Measurements from ENCODE around the gene CNOT1.
"Not testable (repeated sequence)": the region's sequence is repeated elsewhere in the genome, so short reads cannot be mapped to it uniquely, and the experiment has no call there.

CNOT1 gene

DNA sequence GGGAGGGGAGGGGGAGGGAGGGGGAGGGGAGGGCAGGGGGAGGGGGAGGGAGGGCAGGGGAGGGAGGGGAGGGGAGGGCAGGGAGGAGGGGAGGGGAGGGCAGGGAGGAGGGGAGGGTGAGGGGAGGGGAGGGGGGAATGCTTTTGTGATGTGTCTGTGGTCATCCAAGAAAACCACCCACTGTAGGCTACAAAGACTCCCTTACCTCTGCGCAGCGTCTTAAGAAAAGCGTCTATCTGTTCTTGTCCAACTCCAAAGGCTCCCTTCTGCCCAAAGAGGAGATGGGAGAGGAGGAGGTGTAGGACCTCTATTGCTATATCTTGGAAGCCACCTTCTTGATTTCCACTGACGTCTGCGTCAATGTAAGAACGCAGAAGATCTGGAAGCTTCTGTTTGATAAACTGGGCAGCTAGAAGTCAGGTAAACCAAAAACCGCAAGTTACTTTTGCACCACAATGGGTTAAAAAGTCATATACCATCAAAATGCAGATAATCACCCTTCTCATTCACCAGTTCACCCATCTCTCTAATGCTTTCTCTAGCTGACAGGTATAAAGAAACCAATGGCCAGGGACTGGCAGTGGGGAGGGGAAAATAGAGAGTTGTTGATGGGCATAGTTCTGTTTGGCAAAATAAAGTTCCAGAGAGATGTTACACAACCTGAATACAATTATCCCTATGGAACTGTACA, 43.1 kb downstream of the CNOT1 start:
- no peak for TF ChIP-seq TAF1 (IDR thresholded peaks at IDR 0.05; ENCODE audit: low read depth, low read length)
- FAIRE-seq (no peak), DNase-seq (ENCODE audit: insufficient read length, low spot score) (no peak)

- no peak for FAIRE-seq
- DNase-seq (ENCODE audit: insufficient read length, low spot score): no peak
- TF ChIP-seq POLR2A (IDR thresholded peaks at IDR 0.05; ENCODE audit: low read depth, low read length) (no peak), PAX5 (IDR thresholded peaks at IDR 0.05; ENCODE audit: insufficient read depth, low read length, severe bottlenecking) (no peak), POU2F2 (IDR thresholded peaks at IDR 0.05; ENCODE audit: low read depth, low read length) (no peak), TAF1 (IDR thresholded peaks at IDR 0.05; ENCODE audit: low read depth, low read length) (no peak), POLR2AphosphoS5 (IDR thresholded peaks at IDR 0.05; ENCODE audit: low read depth, low read length) (no peak), SPI1 (IDR thresholded peaks at IDR 0.05; ENCODE audit: low read depth, low read length) (no peak)
Observed at GRCh38 chr16:58584831-58585505, 44.7 kb downstream of the CNOT1 start.

- FAIRE-seq (no peak), DNase-seq (ENCODE audit: insufficient read length, low spot score) (no peak)
- TF ChIP-seq POLR2AphosphoS5 (IDR thresholded peaks at IDR 0.05; ENCODE audit: low read depth, low read length) (no peak), TAF1 (IDR thresholded peaks at IDR 0.05; ENCODE audit: low read depth, low read length) (no peak), POLR2A (IDR thresholded peaks at IDR 0.05; ENCODE audit: low read depth, low read length) (no peak), SPI1 (IDR thresholded peaks at IDR 0.05; ENCODE audit: low read depth, low read length) (no peak), POU2F2 (IDR thresholded peaks at IDR 0.05; ENCODE audit: low read depth, low read length) (no peak), PAX5 (IDR thresholded peaks at IDR 0.05; ENCODE audit: insufficient read depth, low read length, severe bottlenecking) (no peak)
Observed at GRCh38 chr16:58582971-58583765, 46.5 kb downstream of the CNOT1 start.

DNA sequence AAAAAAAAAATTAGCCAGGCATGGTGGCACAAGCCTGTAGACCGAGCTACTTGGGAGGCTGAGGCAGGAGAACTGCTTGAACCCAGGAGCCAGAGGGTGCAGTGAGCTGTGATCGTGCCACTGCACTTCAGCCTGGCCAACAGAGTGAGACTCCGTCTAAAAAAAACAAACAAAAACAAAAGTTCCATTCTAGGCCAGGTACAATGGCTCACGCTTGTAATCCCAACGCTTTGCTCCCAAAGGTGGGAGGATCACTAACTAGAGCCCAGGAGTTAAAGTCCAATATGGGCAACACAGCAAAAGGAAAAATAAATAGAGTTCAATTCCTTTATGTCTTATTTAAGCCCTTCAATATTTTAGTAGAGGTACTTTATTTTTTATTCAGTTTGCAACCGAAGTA, 47.5 kb downstream of the CNOT1 start:
- DNase-seq (ENCODE audit: insufficient read length, low spot score) (no peak), FAIRE-seq (no peak)
- TF ChIP-seq PAX5 (IDR thresholded peaks at IDR 0.05; ENCODE audit: insufficient read depth, low read length, severe bottlenecking) (no peak), TAF1 (IDR thresholded peaks at IDR 0.05; ENCODE audit: low read depth, low read length) (no peak), SPI1 (IDR thresholded peaks at IDR 0.05; ENCODE audit: low read depth, low read length) (no peak), POLR2AphosphoS5 (IDR thresholded peaks at IDR 0.05; ENCODE audit: low read depth, low read length) (no peak), POU2F2 (IDR thresholded peaks at IDR 0.05; ENCODE audit: low read depth, low read length) (no peak), POLR2A (IDR thresholded peaks at IDR 0.05; ENCODE audit: low read depth, low read length) (no peak)

- no peak for FAIRE-seq
- TF ChIP-seq POLR2A (IDR thresholded peaks at IDR 0.05; ENCODE audit: low read depth, low read length): no peak
- no peak for TF ChIP-seq TAF1 (IDR thresholded peaks at IDR 0.05; ENCODE audit: low read depth, low read length)
- no peak for DNase-seq (ENCODE audit: insufficient read length, low spot score)
Observed at GRCh38 chr16:58579587-58579986, 50.0 kb downstream of the CNOT1 start.

DNA sequence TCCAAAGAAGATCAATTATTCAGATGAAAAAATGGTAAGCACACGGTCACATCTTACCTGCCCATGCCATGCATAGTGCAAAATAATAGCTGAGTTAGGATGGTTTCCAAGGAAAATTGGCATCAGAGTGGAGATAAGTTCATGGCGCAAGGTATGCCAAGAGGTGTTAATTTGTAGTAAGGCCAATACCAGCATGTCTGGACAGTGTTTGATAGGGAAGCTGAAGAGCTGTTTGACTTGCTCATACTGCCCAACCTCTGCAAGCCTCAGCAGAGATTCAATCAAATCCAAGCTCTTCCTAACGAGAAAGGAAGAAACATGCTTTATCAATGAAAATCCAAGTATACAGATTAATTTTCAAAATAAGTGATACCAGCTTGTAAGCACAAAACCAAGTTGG, 51.0 kb downstream of the CNOT1 start:
- FAIRE-seq: no peak
- no peak for DNase-seq (ENCODE audit: insufficient read length, low spot score)
- TF ChIP-seq PAX5 (IDR thresholded peaks at IDR 0.05; ENCODE audit: insufficient read depth, low read length, severe bottlenecking) (no peak), TAF1 (IDR thresholded peaks at IDR 0.05; ENCODE audit: low read depth, low read length) (no peak), POLR2AphosphoS5 (IDR thresholded peaks at IDR 0.05; ENCODE audit: low read depth, low read length) (no peak), POLR2A (IDR thresholded peaks at IDR 0.05; ENCODE audit: low read depth, low read length) (no peak), SPI1 (IDR thresholded peaks at IDR 0.05; ENCODE audit: low read depth, low read length) (no peak), POU2F2 (IDR thresholded peaks at IDR 0.05; ENCODE audit: low read depth, low read length) (no peak)

DNA sequence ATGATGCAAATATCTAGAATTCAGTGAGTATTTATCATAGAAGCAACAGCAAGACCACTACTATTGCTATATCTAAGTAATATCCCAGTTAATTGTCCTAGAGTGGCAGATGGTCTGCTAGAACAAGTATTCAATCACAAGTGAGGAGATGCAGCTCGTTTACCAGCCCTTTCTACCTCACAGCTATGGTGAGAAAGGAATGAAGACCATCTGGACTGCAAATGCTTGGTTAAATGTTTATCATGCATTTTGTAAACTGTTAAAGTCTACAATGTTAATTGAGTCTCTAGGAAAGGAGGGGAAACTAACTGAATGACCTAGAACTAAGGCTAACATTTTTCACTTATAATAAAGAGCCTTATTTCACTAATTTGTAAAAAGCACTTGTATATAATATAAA, 52.5 kb downstream of the CNOT1 start:
- no peak for TF ChIP-seq TAF1 (IDR thresholded peaks at IDR 0.05; ENCODE audit: low read depth, low read length)
- TF ChIP-seq SPI1 (IDR thresholded peaks at IDR 0.05; ENCODE audit: low read depth, low read length): no peak
- TF ChIP-seq POLR2A (IDR thresholded peaks at IDR 0.05; ENCODE audit: low read depth, low read length): no peak
- TF ChIP-seq POU2F2 (IDR thresholded peaks at IDR 0.05; ENCODE audit: low read depth, low read length): no peak
- TF ChIP-seq POLR2AphosphoS5 (IDR thresholded peaks at IDR 0.05; ENCODE audit: low read depth, low read length): no peak
- no peak for TF ChIP-seq PAX5 (IDR thresholded peaks at IDR 0.05; ENCODE audit: insufficient read depth, low read length, severe bottlenecking)
- DNase-seq (ENCODE audit: insufficient read length, low spot score): no peak
- FAIRE-seq: no peak

- FAIRE-seq: no peak
- TF ChIP-seq POLR2AphosphoS5 (IDR thresholded peaks at IDR 0.05; ENCODE audit: low read depth, low read length) (no peak), TAF1 (IDR thresholded peaks at IDR 0.05; ENCODE audit: low read depth, low read length) (no peak), SPI1 (IDR thresholded peaks at IDR 0.05; ENCODE audit: low read depth, low read length) (no peak), PAX5 (IDR thresholded peaks at IDR 0.05; ENCODE audit: insufficient read depth, low read length, severe bottlenecking) (no peak), POU2F2 (IDR thresholded peaks at IDR 0.05; ENCODE audit: low read depth, low read length) (no peak), POLR2A (IDR thresholded peaks at IDR 0.05; ENCODE audit: low read depth, low read length) (no peak)
Observed at GRCh38 chr16:58574895-58575294, 54.7 kb downstream of the CNOT1 start.

DNA sequence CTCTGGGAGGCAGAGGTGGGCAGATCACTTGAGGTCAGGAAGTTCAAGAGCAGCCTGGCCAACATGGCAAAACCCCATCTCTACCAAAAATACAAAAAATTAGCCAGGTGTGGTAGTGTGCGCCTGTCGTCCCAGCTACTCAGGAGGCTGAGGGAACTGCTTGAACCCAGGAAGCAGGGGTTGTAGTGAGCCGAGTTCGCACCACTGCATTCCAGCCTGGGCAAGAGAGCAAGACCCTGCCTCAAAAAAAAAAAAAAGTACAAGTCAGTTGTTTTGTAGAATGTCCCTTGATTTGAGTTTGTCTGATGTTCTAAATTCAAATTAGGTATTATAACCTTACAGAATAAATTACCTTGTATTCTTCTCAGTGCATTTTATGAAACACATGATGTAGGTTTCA, 63.9 kb downstream of the CNOT1 start:
- not testable (repeated sequence) for DNase-seq (ENCODE audit: insufficient read length, low spot score); FAIRE-seq

More at GRCh38 chr16:58574895-58575294, 54.7 kb downstream of the CNOT1 start:
- DNase-seq (ENCODE audit: insufficient read length, low spot score): no peak

GRCh38 chr16:58563775-58564174, 65.9 kb downstream of the CNOT1 start:
- FAIRE-seq: no peak
- TF ChIP-seq PAX5 (IDR thresholded peaks at IDR 0.05; ENCODE audit: insufficient read depth, low read length, severe bottlenecking) (no peak), TAF1 (IDR thresholded peaks at IDR 0.05; ENCODE audit: low read depth, low read length) (no peak), POLR2A (IDR thresholded peaks at IDR 0.05; ENCODE audit: low read depth, low read length) (no peak), POU2F2 (IDR thresholded peaks at IDR 0.05; ENCODE audit: low read depth, low read length) (no peak), SPI1 (IDR thresholded peaks at IDR 0.05; ENCODE audit: low read depth, low read length) (no peak), POLR2AphosphoS5 (IDR thresholded peaks at IDR 0.05; ENCODE audit: low read depth, low read length) (no peak)
- no peak for DNase-seq (ENCODE audit: insufficient read length, low spot score)
